DMS 273 (cell line): Measurements from ENCODE around the gene HIRIP3.

Experiments used
- DNase-seq: peaks from one replicate; lab custom pipeline; 2025; ENCODE audit not compliant: unreplicated experiment; lab: John Stamatoyannopoulos, UW

Gene HIRIP3

GRCh38 chr16:30000735-30001631 is 5.6 kb upstream of the HIRIP3 start:
- DNase-seq: no peak

- DNase-seq: no peak
Observed at GRCh38 chr16:29999605-30000004, 4.2 kb upstream of the HIRIP3 start.

- DNase-seq: peak; percentile 58
Observed at GRCh38 chr16:29996766-29997250, 1.4 kb upstream of the HIRIP3 start.

- DNase-seq: peak; percentile 98
Observed at GRCh38 chr16:29995911-29996765, 721 bp upstream of the HIRIP3 start, which contains the start of gene INO80E. Gene INO80E (plus strand): TSS chr16:29996241. CDS start chr16:29996311, 70 bp downstream.

GRCh38 chr16:29994600-29995323 is 655 bp downstream of the HIRIP3 start:
- no peak for DNase-seq

GRCh38 chr16:29993903-29994599 is 1.4 kb downstream of the HIRIP3 start:
- no peak for DNase-seq

GRCh38 chr16:29993191-29993902 is 2.1 kb downstream of the HIRIP3 start:
- DNase-seq: no peak

- no peak for DNase-seq
Observed at GRCh38 chr16:29992344-29992967, 3.0 kb downstream of the HIRIP3 start.

GRCh38 chr16:29991571-29991904 is 3.9 kb downstream of the HIRIP3 start:
- DNase-seq: no peak

GRCh38 chr16:29990883-29991570 is 4.4 kb downstream of the HIRIP3 start:
- DNase-seq: no peak

- DNase-seq: no peak
Observed at GRCh38 chr16:29990034-29990433, 5.4 kb downstream of the HIRIP3 start.

- no peak for DNase-seq
Observed at GRCh38 chr16:29989111-29989858, 6.1 kb downstream of the HIRIP3 start.

- DNase-seq: no peak
Observed at GRCh38 chr16:29988346-29989075, 6.9 kb downstream of the HIRIP3 start.

GRCh38 chr16:29987371-29988085 is 7.9 kb downstream of the HIRIP3 start:
- no peak for DNase-seq

- no peak for DNase-seq
Observed at GRCh38 chr16:29986931-29987330, 8.5 kb downstream of the HIRIP3 start.

GRCh38 chr16:29986231-29986630 is 9.2 kb downstream of the HIRIP3 start:
- DNase-seq: no peak

- DNase-seq: no peak
Observed at GRCh38 chr16:29985271-29985811, 10.1 kb downstream of the HIRIP3 start.
